ENCODE measurements around the gene MCM3AP. TPM values are rescaled to one million over a fixed set of nuclear protein-coding genes. Genes with fewer than 3 reads are reported as not detected.

MCM3AP gene
- total RNA-seq, 1 experiment from 2014 or later = 91.7 TPM

- no peak for DNase-seq (ENCODE audit: low read depth)
Observed at GRCh38 chr21:46274797-46275390, 10.5 kb downstream of the MCM3AP start.

- no peak for DNase-seq (ENCODE audit: low read depth)
Observed at GRCh38 chr21:46273341-46273740, 12.1 kb downstream of the MCM3AP start.

GRCh38 chr21:46269466-46269865 lies 15.9 kb downstream of the MCM3AP start:
- DNase-seq (ENCODE audit: low read depth) = no peak

- no peak for DNase-seq (ENCODE audit: low read depth)
Observed at GRCh38 chr21:46268371-46268770, 17.0 kb downstream of the MCM3AP start.

GRCh38 chr21:46266946-46267345 lies 18.5 kb downstream of the MCM3AP start:
- no peak for DNase-seq (ENCODE audit: low read depth)

- no peak for DNase-seq (ENCODE audit: low read depth)
Observed at GRCh38 chr21:46265736-46266525, 19.5 kb downstream of the MCM3AP start.

GRCh38 chr21:46264690-46265144 lies 20.7 kb downstream of the MCM3AP start:
- no peak for DNase-seq (ENCODE audit: low read depth)

GRCh38 chr21:46264046-46264689 lies 21.2 kb downstream of the MCM3AP start:
- no peak for DNase-seq (ENCODE audit: low read depth)

- no peak for DNase-seq (ENCODE audit: low read depth)
Observed at GRCh38 chr21:46256501-46256994, 28.9 kb downstream of the MCM3AP start.

GRCh38 chr21:46255758-46256337 lies 29.6 kb downstream of the MCM3AP start:
- DNase-seq (ENCODE audit: low read depth) = no peak

- DNase-seq (ENCODE audit: low read depth) = no peak
Observed at GRCh38 chr21:46255166-46255565, 30.2 kb downstream of the MCM3AP start.

- no peak for DNase-seq (ENCODE audit: low read depth)
Observed at GRCh38 chr21:46254208-46254975, 31.0 kb downstream of the MCM3AP start.

- DNase-seq (ENCODE audit: low read depth) = no peak
Observed at GRCh38 chr21:46253610-46254124, 31.7 kb downstream of the MCM3AP start.

- DNase-seq (ENCODE audit: low read depth) = no peak
Observed at GRCh38 chr21:46252840-46253239, 32.6 kb downstream of the MCM3AP start.

GRCh38 chr21:46250146-46250725 lies 35.2 kb downstream of the MCM3AP start:
- no peak for DNase-seq (ENCODE audit: low read depth)

- no peak for DNase-seq (ENCODE audit: low read depth)
Observed at GRCh38 chr21:46248827-46249226, 36.6 kb downstream of the MCM3AP start.

- DNase-seq (ENCODE audit: low read depth) = no peak
Observed at GRCh38 chr21:46248422-46248782, 37.0 kb downstream of the MCM3AP start.

- no peak for DNase-seq (ENCODE audit: low read depth)
Observed at GRCh38 chr21:46247699-46248421, 37.6 kb downstream of the MCM3AP start.

GRCh38 chr21:46246345-46246744 lies 39.1 kb downstream of the MCM3AP start:
- no peak for DNase-seq (ENCODE audit: low read depth)
